Mesodermal cell (in vitro differentiated cells): ENCODE results near the gene OR52N1.

Experiments used
- H3K27ac ChIP-seq: 2 replicates; pipeline ENCODE4 v1.7.0; 2013; ENCODE audit warnings: mild to moderate bottlenecking, low read depth, low read length, moderate library complexity; ENCODE audit not compliant: severe bottlenecking
- H3K36me3 ChIP-seq: 2 replicates; pipeline ENCODE4 v1.7.1; 2013; ENCODE audit warnings: mild to moderate bottlenecking, low read length, moderate library complexity; ENCODE audit not compliant: control insufficient read depth, insufficient read depth
- H3K4me1 ChIP-seq: one replicate; pipeline ENCODE4 v1.7.1; 2013; ENCODE audit warnings: mild to moderate bottlenecking, low read length; ENCODE audit not compliant: insufficient read depth, control insufficient read depth, poor library complexity, severe bottlenecking
- H3K4me3 ChIP-seq: 2 replicates; pipeline ENCODE4 v1.7.0; 2013; ENCODE audit warnings: low read length, control low read depth, mild to moderate bottlenecking; ENCODE audit not compliant: insufficient read depth, poor library complexity, severe bottlenecking; ENCODE audit errors: extremely low read depth
- H3K9me3 ChIP-seq: 2 replicates; pipeline ENCODE4 v1.7.1; 2013; ENCODE audit warnings: mild to moderate bottlenecking, low read length, moderate library complexity; ENCODE audit not compliant: control insufficient read depth
- WGBS, 2 experiments: methylation state at CpG; one replicate each; pipeline ENCODE4 v1.1.5; 2013; ENCODE audit warnings: missing lambda C conversion rate in 2 of 2; ENCODE audit not compliant: insufficient coverage in 2 of 2; 5-methylcytosine and 5-hydroxymethylcytosine counted together

OR52N1 gene

GRCh38 chr11:5803982-5804381 lies 12.9 kb upstream of the OR52N1 start:
- Histone ChIP-seq H3K27ac (no peak overlapping the region), H3K9me3 (no peaks in the 10 kb centered on the region), H3K4me1 (no peaks in the 10 kb centered on the region), H3K4me3 (no peak overlapping the region), H3K36me3 (no peaks in the 10 kb centered on the region)
- WGBS, 2 experiments: 83 to 100% methylated on average over 1 to 2 of the region's 5 CpGs

GRCh38 chr11:5796541-5796940 lies 5.5 kb upstream of the OR52N1 start:
- no peak overlapping the region for H3K27ac ChIP-seq
- H3K9me3 ChIP-seq: no peaks in the 10 kb centered on the region
- H3K4me3 ChIP-seq: no peak overlapping the region
- no peaks in the 10 kb centered on the region for H3K36me3 ChIP-seq
- WGBS, 2 experiments: 80 to 83% methylated on average over 1 to 2 of the region's 6 CpGs
- H3K4me1 ChIP-seq: no peaks in the 10 kb centered on the region

DNA sequence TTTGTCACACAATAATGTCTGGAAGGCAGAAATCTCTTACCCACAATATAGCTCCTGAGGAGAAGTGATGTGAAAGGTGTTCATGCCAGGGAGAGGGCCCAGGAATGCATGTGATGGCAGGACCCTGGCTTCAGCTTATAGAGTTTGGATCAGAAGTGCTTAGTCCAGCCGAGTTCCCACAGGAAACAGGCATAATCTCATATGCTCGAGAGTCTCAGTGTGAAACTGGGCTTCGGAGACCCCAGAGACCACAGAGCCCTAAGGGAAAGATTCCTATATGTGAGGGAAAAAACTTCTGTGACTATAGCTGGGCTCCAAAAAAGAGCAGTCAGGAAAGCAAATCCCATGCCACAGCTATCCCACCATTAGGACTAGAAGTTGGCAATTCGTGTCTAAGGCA lies 7.8 kb downstream of the OR52N1 start, which contains the start of gene OR52N5:
OR52N5 (minus strand) TSS at position 101 of the 400 bp plus-strand sequence. CDS start 4,721 bp downstream, outside the sequence.
- Histone ChIP-seq H3K4me3 (no peak within 1 kb of the TSS), H3K27ac (no peak within 1 kb of the TSS), H3K36me3 (no peaks in the 10 kb centered on the region), H3K9me3 (no peaks in the 10 kb centered on the region), H3K4me1 (no peaks in the 10 kb centered on the region)
- WGBS, 2 experiments: no CpG with 5 or more reads among the region's 4 CpGs

DNA sequence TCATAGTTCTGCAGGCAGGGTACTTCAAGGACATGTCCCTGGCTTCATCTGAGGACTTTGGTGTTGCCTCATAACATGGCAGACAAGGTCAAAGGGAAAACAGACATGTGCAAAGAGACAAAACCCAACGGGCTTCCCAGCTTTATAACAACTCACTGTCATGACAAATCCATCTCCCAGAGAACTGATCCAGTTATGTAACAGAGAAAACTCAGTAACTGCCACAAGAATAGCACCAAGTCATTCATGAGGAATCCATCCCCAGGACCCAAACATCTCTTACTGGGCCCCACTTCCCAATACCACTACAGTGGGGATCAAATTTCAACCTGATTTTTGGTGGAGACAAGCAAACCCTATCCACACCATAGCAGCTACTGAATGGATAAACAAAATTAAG lies 24.0 kb downstream of the OR52N1 start:
- H3K36me3 ChIP-seq: no peaks in the 10 kb centered on the region
- no peaks in the 10 kb centered on the region for H3K4me1 ChIP-seq
- H3K27ac ChIP-seq: no peak overlapping the region
- no CpG with 5 or more reads among the region's 1 CpG for WGBS, 2 experiments
- no peaks in the 10 kb centered on the region for H3K9me3 ChIP-seq
- H3K4me3 ChIP-seq: no peak overlapping the region

DNA sequence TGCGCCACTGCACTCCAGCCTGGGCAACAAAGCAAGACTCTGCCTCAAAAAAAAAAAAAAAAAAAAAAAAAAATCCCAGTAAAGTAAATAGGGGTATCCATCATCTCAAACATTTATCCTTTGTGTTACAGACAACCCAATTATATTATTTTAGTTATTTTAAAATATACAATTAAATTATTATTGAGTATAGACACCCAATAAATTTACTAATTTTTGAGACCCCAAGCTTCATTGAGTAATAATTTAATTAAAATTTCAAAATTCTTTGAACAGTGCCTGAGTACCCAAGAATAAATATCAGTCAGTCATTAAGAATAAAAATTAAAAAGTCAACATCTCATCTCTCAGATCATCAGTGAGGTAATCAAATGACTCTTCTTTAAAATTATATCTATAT lies 37.1 kb downstream of the OR52N1 start, which contains the start of gene OR52N4:
OR52N4 (plus strand) TSS at position 301 of the 400 bp plus-strand sequence. CDS start 498 bp downstream, outside the sequence.
- whole genome bisulfite sequencing, 2 experiments: no CpG with 5 or more reads among the region's 1 CpG
- no peaks in the 10 kb centered on the region for H3K4me1 ChIP-seq
- H3K9me3 ChIP-seq: no peaks in the 10 kb centered on the region
- no peak within 1 kb of the TSS for H3K27ac ChIP-seq
- H3K36me3 ChIP-seq: no peaks in the 10 kb centered on the region
- H3K4me3 ChIP-seq: no peak within 1 kb of the TSS

DNA sequence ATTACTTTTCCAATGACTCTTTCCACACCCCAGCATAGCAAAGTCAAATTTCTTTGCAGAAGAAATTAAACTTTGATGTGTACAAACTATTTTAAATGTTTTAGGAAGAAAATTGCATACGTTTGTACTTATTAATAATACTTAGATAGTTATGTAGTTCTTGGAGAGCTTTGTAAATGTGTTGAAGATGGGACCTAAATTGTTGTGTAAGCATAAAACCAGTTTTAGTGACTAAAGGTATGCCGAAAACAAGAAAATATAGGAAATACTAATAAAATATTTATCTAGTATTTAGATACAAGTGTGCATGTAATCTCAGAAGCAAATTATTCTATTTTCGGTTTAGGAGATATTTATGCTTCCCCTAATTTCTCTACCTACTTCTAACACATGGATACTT lies 41.2 kb downstream of the OR52N1 start:
- Histone ChIP-seq H3K36me3 (no peaks in the 10 kb centered on the region), H3K9me3 (no peaks in the 10 kb centered on the region), H3K27ac (no peak overlapping the region), H3K4me3 (no peak overlapping the region), H3K4me1 (no peaks in the 10 kb centered on the region)
- WGBS, 2 experiments: no CpG with 5 or more reads among the region's 3 CpGs

DNA sequence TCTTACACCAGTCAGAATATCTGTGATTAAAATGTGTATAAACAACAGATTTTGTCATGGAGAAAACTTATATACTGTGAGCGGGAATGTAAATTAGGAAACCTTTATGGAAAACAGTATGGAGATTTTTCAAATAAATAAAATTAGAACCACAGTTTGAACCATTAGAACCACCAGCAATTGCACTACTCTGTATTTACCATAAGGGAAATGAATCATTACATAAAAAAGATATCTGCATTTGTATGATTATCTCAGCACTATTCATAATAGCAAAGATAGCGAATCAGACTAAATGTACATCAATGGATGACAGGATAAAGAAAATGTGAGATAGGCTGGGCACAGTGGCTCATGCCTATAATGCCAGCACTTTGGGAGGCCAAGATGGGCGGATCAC lies 44.5 kb downstream of the OR52N1 start:
- WGBS, 2 experiments: 86 to 100% methylated on average over 1 of the region's 3 CpGs
- Histone ChIP-seq H3K9me3 (no peaks in the 10 kb centered on the region), H3K4me1 (no peaks in the 10 kb centered on the region), H3K4me3 (no peak overlapping the region), H3K36me3 (no peaks in the 10 kb centered on the region), H3K27ac (no peak overlapping the region)

GRCh38 chr11:5738431-5738830 lies 52.6 kb downstream of the OR52N1 start:
- H3K4me1 ChIP-seq: no peaks in the 10 kb centered on the region
- H3K9me3 ChIP-seq: no peaks in the 10 kb centered on the region
- no CpG with 5 or more reads among the region's 1 CpG for WGBS, 2 experiments
- no peaks in the 10 kb centered on the region for H3K36me3 ChIP-seq
- no peak overlapping the region for H3K4me3 ChIP-seq
- H3K27ac ChIP-seq: no peak overlapping the region

- Histone ChIP-seq H3K36me3 (no peaks in the 10 kb centered on the region), H3K4me1 (no peaks in the 10 kb centered on the region), H3K9me3 (no peaks in the 10 kb centered on the region), H3K27ac (no peak overlapping the region), H3K4me3 (no peak overlapping the region)
- 83 to 89% methylated on average over 3 to 4 of the region's 6 CpGs for WGBS, 2 experiments
Measured at GRCh38 chr11:5737670-5738392, 53.2 kb downstream of the OR52N1 start.

DNA sequence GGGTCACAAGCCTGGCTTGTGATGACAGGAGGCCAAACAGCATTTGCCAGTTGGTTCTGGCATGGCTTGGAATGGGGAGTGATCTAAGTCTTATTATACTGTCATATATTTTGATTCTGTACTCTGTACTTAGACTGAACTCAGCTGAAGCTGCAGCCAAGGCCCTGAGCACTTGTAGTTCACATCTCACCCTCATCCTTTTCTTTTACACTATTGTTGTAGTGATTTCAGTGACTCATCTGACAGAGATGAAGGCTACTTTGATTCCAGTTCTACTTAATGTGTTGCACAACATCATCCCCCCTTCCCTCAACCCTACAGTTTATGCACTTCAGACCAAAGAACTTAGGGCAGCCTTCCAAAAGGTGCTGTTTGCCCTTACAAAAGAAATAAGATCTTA lies 54.0 kb downstream of the OR52N1 start:
- H3K4me3 ChIP-seq: no peak overlapping the region
- no peaks in the 10 kb centered on the region for H3K36me3 ChIP-seq
- no peak overlapping the region for H3K27ac ChIP-seq
- H3K9me3 ChIP-seq: no peaks in the 10 kb centered on the region
- H3K4me1 ChIP-seq: no peaks in the 10 kb centered on the region
